Activated CD4-positive, alpha-beta memory T cell treated with anti-CD3 and anti-CD28 coated beads for 36 hours (primary cell): Measurements from ENCODE around the gene SERPINB2. TPM values are rescaled to one million over a fixed set of nuclear protein-coding genes. Genes with fewer than 3 reads are reported as not detected.

Experiments used
- CTCF ChIA-PET: fragments of 350-600 bp; sonication (Branson Sonifier 250); formaldehyde crosslinking; loops from one replicate; lab custom pipeline; 2021; ENCODE audit warnings: antibody characterized with exemption, inconsistent platforms; lab: Charles Lee
- POLR2A ChIA-PET: fragments of 350-600 bp; sonication (Branson Sonifier 250); formaldehyde crosslinking; loops from one replicate; lab custom pipeline; 2021; ENCODE audit warnings: antibody characterized with exemption; lab: Charles Lee
- DNase-seq: peaks from one replicate; pipeline ENCODE4 v3.0.0-alpha.2; 2020
- H3K27ac Mint-ChIP-seq: one replicate; pipeline ENCODE4 v1.8.0; 2021; ENCODE audit warnings: mixed read lengths
- H3K27me3 Mint-ChIP-seq: one replicate; pipeline ENCODE4 v1.8.0; 2021; ENCODE audit warnings: mixed read lengths
- H3K36me3 Mint-ChIP-seq: one replicate; pipeline ENCODE4 v1.8.0; 2021; ENCODE audit warnings: mixed read lengths
- H3K4me1 Mint-ChIP-seq: one replicate; pipeline ENCODE4 v1.8.0; 2021; ENCODE audit warnings: low read depth, mixed read lengths
- H3K4me3 Mint-ChIP-seq: one replicate; pipeline ENCODE4 v1.8.0; 2021; ENCODE audit warnings: mild to moderate bottlenecking, mixed read lengths
- H3K9me3 Mint-ChIP-seq: one replicate; pipeline ENCODE4 v1.8.0; 2021; ENCODE audit warnings: mixed read lengths
- intact Hi-C: fragments of 100-400 bp; cut with micrococcal nuclease; formaldehyde crosslinking; loops from one replicate; pipeline ENCODE4 v1.15.1; 2023
- total RNA-seq, 2 experiments: library from RNA; stranded (reverse); gene quantifications; one replicate each; pipeline ENCODE4 v1.2.3, GENCODE V29; 2021

SERPINB2 gene
- total RNA-seq, 2 experiments from 2014 or later: not detected

- intact Hi-C loops: loop anchor here (1.0 kb wide), 1 partner anchor 88 kb away; no protein-coding TSS in a partner anchor
- DNase-seq: no peak
- CTCF ChIA-PET: interaction anchor here (1.2 kb wide), 1 partner anchor 45 kb away, joined by 7 read pairs; no protein-coding TSS in a partner anchor
- Mint-ChIP-seq H3K36me3 (no peaks in the 10 kb centered on the region), H3K27me3 (peaks cover 14% of the 10 kb centered on the region), H3K4me3 (no peak overlapping the region), H3K4me1 (peaks cover 6% of the 10 kb centered on the region), H3K9me3 (no peaks in the 10 kb centered on the region), H3K27ac (no peak overlapping the region)
- POLR2A ChIA-PET: no interaction called here
These were observed 3.4 kb downstream of the SERPINB2 start for GRCh38 chr18:63890950-63891304.

- Mint-ChIP-seq H3K27me3 (peaks cover 10% of the 10 kb centered on the region), H3K27ac (no peak overlapping the region), H3K36me3 (no peaks in the 10 kb centered on the region), H3K4me3 (no peak overlapping the region), H3K4me1 (peaks cover 1% of the 10 kb centered on the region), H3K9me3 (no peaks in the 10 kb centered on the region)
- intact Hi-C loops: no loop called here
- ChIA-PET CTCF (no interaction called here), POLR2A (no interaction called here)
- DNase-seq: no peak
These were observed 5.1 kb downstream of the SERPINB2 start for GRCh38 chr18:63892566-63892965.

- ChIA-PET CTCF (interaction anchor here (1.2 kb wide), 1 partner anchor 42 kb away, joined by 3 read pairs; no protein-coding TSS in a partner anchor), POLR2A (no interaction called here)
- no peak overlapping the region for H3K27ac Mint-ChIP-seq
- no peak for DNase-seq
- H3K27me3 Mint-ChIP-seq: peaks cover 10% of the 10 kb centered on the region
- no peaks in the 10 kb centered on the region for H3K4me1 Mint-ChIP-seq
- H3K9me3 Mint-ChIP-seq: no peaks in the 10 kb centered on the region
- no peaks in the 10 kb centered on the region for H3K36me3 Mint-ChIP-seq
- no peak overlapping the region for H3K4me3 Mint-ChIP-seq
- intact Hi-C loops: no loop called here
These were observed 6.7 kb downstream of the SERPINB2 start for GRCh38 chr18:63894106-63894772.

- DNase-seq: no peak
- H3K4me3 Mint-ChIP-seq: no peak overlapping the region
- ChIA-PET CTCF (no interaction called here), POLR2A (no interaction called here)
- no peaks in the 10 kb centered on the region for H3K36me3 Mint-ChIP-seq
- no peak overlapping the region for H3K27ac Mint-ChIP-seq
- intact Hi-C loops: no loop called here
- no peaks in the 10 kb centered on the region for H3K4me1 Mint-ChIP-seq
- no peaks in the 10 kb centered on the region for H3K9me3 Mint-ChIP-seq
- peaks cover 11% of the 10 kb centered on the region for H3K27me3 Mint-ChIP-seq
These were observed 7.7 kb downstream of the SERPINB2 start for GRCh38 chr18:63895190-63895589.

- ChIA-PET POLR2A (no interaction called here), CTCF (no interaction called here)
- no peaks in the 10 kb centered on the region for H3K9me3 Mint-ChIP-seq
- no peaks in the 10 kb centered on the region for H3K36me3 Mint-ChIP-seq
- DNase-seq: no peak
- no peak overlapping the region for H3K4me3 Mint-ChIP-seq
- no peaks in the 10 kb centered on the region for H3K4me1 Mint-ChIP-seq
- intact Hi-C loops: no loop called here
- no peak overlapping the region for H3K27ac Mint-ChIP-seq
- H3K27me3 Mint-ChIP-seq: peaks cover 8% of the 10 kb centered on the region
These were observed 9.6 kb downstream of the SERPINB2 start for GRCh38 chr18:63897072-63897471.

GRCh38 chr18:63899206-63899605, 11.7 kb downstream of the SERPINB2 start:
- no peaks in the 10 kb centered on the region for H3K9me3 Mint-ChIP-seq
- peaks cover 7% of the 10 kb centered on the region for H3K27me3 Mint-ChIP-seq
- no peak for DNase-seq
- H3K4me1 Mint-ChIP-seq: no peaks in the 10 kb centered on the region
- H3K36me3 Mint-ChIP-seq: no peaks in the 10 kb centered on the region
- ChIA-PET POLR2A (no interaction called here), CTCF (no interaction called here)
- H3K27ac Mint-ChIP-seq: no peak overlapping the region
- intact Hi-C loops: no loop called here
- no peak overlapping the region for H3K4me3 Mint-ChIP-seq

GRCh38 chr18:63903851-63904570, 16.5 kb downstream of the SERPINB2 start:
- no peaks in the 10 kb centered on the region for H3K9me3 Mint-ChIP-seq
- POLR2A ChIA-PET: no interaction called here

GRCh38 chr18:63904694-63905093, 17.2 kb downstream of the SERPINB2 start:
- Mint-ChIP-seq H3K9me3 (no peaks in the 10 kb centered on the region), H3K36me3 (no peaks in the 10 kb centered on the region), H3K27me3 (peaks cover 6% of the 10 kb centered on the region)

More at GRCh38 chr18:63903851-63904570, 16.5 kb downstream of the SERPINB2 start:
- Mint-ChIP-seq H3K4me1 (no peaks in the 10 kb centered on the region), H3K36me3 (no peaks in the 10 kb centered on the region), H3K27me3 (peaks cover 6% of the 10 kb centered on the region), H3K27ac (no peak overlapping the region), H3K4me3 (no peak overlapping the region)
- CTCF ChIA-PET: interaction anchor here (1.6 kb wide), 1 partner anchor 57 kb away, joined by 3 read pairs; no protein-coding TSS in a partner anchor
- intact Hi-C loops: no loop called here
- DNase-seq: no peak

GRCh38 chr18:63905361-63905760, 17.9 kb downstream of the SERPINB2 start:
- no peak for DNase-seq
- no peaks in the 10 kb centered on the region for H3K36me3 Mint-ChIP-seq
- H3K4me1 Mint-ChIP-seq: peaks cover 2% of the 10 kb centered on the region
- POLR2A ChIA-PET: no interaction called here
- CTCF ChIA-PET: no interaction called here
- H3K4me3 Mint-ChIP-seq: no peak overlapping the region
- peaks cover 6% of the 10 kb centered on the region for H3K27me3 Mint-ChIP-seq
- intact Hi-C loops: no loop called here
- no peak overlapping the region for H3K27ac Mint-ChIP-seq
- H3K9me3 Mint-ChIP-seq: no peaks in the 10 kb centered on the region

More at GRCh38 chr18:63904694-63905093, 17.2 kb downstream of the SERPINB2 start:
- no peak for DNase-seq
- ChIA-PET CTCF (interaction anchor here (1.6 kb wide), 1 partner anchor 57 kb away, joined by 3 read pairs; no protein-coding TSS in a partner anchor), POLR2A (no interaction called here)
- Mint-ChIP-seq H3K4me1 (peaks cover under 1% of the 10 kb centered on the region), H3K27ac (no peak overlapping the region), H3K4me3 (no peak overlapping the region)
- intact Hi-C loops: no loop called here

GRCh38 chr18:63906056-63906455, 18.6 kb downstream of the SERPINB2 start:
- CTCF ChIA-PET: no interaction called here
- intact Hi-C loops: no loop called here
- no peaks in the 10 kb centered on the region for H3K36me3 Mint-ChIP-seq
- peaks cover 6% of the 10 kb centered on the region for H3K27me3 Mint-ChIP-seq
- H3K4me3 Mint-ChIP-seq: no peak overlapping the region
- POLR2A ChIA-PET: no interaction called here
- no peak for DNase-seq
- no peaks in the 10 kb centered on the region for H3K9me3 Mint-ChIP-seq
- H3K4me1 Mint-ChIP-seq: peaks cover 2% of the 10 kb centered on the region
- H3K27ac Mint-ChIP-seq: no peak overlapping the region

- H3K27ac Mint-ChIP-seq: no peak within 1 kb of the TSS
- H3K9me3 Mint-ChIP-seq: no peaks in the 10 kb centered on the region
- no peak for DNase-seq
- H3K4me1 Mint-ChIP-seq: peaks cover 2% of the 10 kb centered on the region
- H3K4me3 Mint-ChIP-seq: no peak within 1 kb of the TSS
- intact Hi-C loops: no loop called here
- peaks cover 14% of the 10 kb centered on the region for H3K27me3 Mint-ChIP-seq
- POLR2A ChIA-PET: no interaction called here
- CTCF ChIA-PET: interaction anchor here (1.4 kb wide), 1 partner anchor 29 kb away, joined by 4 read pairs; no protein-coding TSS in a partner anchor
- no peaks in the 10 kb centered on the region for H3K36me3 Mint-ChIP-seq
These were observed 20.2 kb downstream of the SERPINB2 start, which contains the start of gene SERPINB10 for GRCh38 chr18:63907664-63908063. Gene SERPINB10 (plus strand): TSS chr18:63907958. CDS start chr18:63915511, 7,553 bp downstream.

- H3K4me3 Mint-ChIP-seq: no peak overlapping the region
- H3K27ac Mint-ChIP-seq: no peak overlapping the region
- intact Hi-C loops: no loop called here
- H3K27me3 Mint-ChIP-seq: peaks cover 23% of the 10 kb centered on the region
- CTCF ChIA-PET: interaction anchor here (0.8 to 1.4 kb wide), 2 partner anchors 28 to 55 kb away, joined by 4 read pairs; no protein-coding TSS in a partner anchor
- H3K9me3 Mint-ChIP-seq: no peaks in the 10 kb centered on the region
- peaks cover 2% of the 10 kb centered on the region for H3K4me1 Mint-ChIP-seq
- H3K36me3 Mint-ChIP-seq: no peaks in the 10 kb centered on the region
- DNase-seq: no peak
- POLR2A ChIA-PET: no interaction called here
These were observed 21.4 kb downstream of the SERPINB2 start for GRCh38 chr18:63908858-63909257.
